HepG2 (cell line): ENCODE data around the gene PMVK. TPM values are rescaled to one million over a fixed set of nuclear protein-coding genes. Genes with fewer than 3 reads are reported as not detected.

Experiments
- CHD2 ChIP-seq: IDR thresholded peaks from 2 replicates; pipeline ENCODE4 v1.6.1; 2011; ENCODE audit warnings: low read depth, low read length, improper control_type of control experiment
- DRAP1 ChIP-seq: IDR thresholded peaks from 2 replicates; pipeline ENCODE4 v1.6.1; 2016; ENCODE audit warnings: missing genetic modification reagents, missing compliant biosample characterization
- KAT7 ChIP-seq: IDR thresholded peaks from 2 replicates; pipeline ENCODE4 v1.6.1; 2018; ENCODE audit warnings: borderline replicate concordance, missing compliant biosample characterization
- NR2F1 ChIP-seq, 2 experiments: fragments of 450-650 bp in 1 of 2; formaldehyde crosslinking in 1 of 2; IDR thresholded peaks; 2 replicates each; pipeline versions ENCODE4 v1.5.0 to v1.6.1; 2016 to 2020; ENCODE audit warnings: mild to moderate bottlenecking in 1 of 2, missing compliant biosample characterization in 1 of 2, missing genetic modification reagents in 1 of 2, moderate library complexity in 1 of 2
- SAP130 ChIP-seq: IDR thresholded peaks from 2 replicates; pipeline ENCODE4 v1.6.1; 2016; ENCODE audit warnings: low read depth
- SNAI1 ChIP-seq: sonication (generic); formaldehyde crosslinking; IDR thresholded peaks from 2 replicates; pipeline ENCODE4 v1.5.0; 2020; ENCODE audit warnings: mild to moderate bottlenecking, missing genetic modification reagents, borderline replicate concordance
- SP2 ChIP-seq: sonication (generic); formaldehyde crosslinking; IDR thresholded peaks from 2 replicates; pipeline ENCODE4 v1.5.1; 2020; ENCODE audit warnings: mild to moderate bottlenecking, missing genetic modification reagents
- TCF7L2 ChIP-seq: IDR thresholded peaks from 2 replicates; pipeline ENCODE4 v1.6.1; 2011; ENCODE audit warnings: mild to moderate bottlenecking, low read depth, low read length, moderate library complexity
- ZBTB40 ChIP-seq, 2 experiments: fragments of 450-650 bp in 1 of 2; sonication (generic) in 1 of 2; formaldehyde crosslinking in 1 of 2; IDR thresholded peaks; 2 replicates each; pipeline versions ENCODE4 v1.6.1 to v1.8.0; 2016 to 2022; ENCODE audit warnings: antibody characterized with exemption in 1 of 2, mild to moderate bottlenecking in 1 of 2, missing genetic modification reagents in 1 of 2
- ZNF232 ChIP-seq: sonication (generic); formaldehyde crosslinking; IDR thresholded peaks from 2 replicates; pipeline ENCODE4 v1.4.0; 2020; ENCODE audit warnings: missing genetic modification reagents, borderline replicate concordance
- ZNF770 ChIP-seq: sonication (generic); formaldehyde crosslinking; IDR thresholded peaks from 2 replicates; pipeline ENCODE4 v1.5.0; 2020; ENCODE audit warnings: mild to moderate bottlenecking, missing genetic modification reagents
- polyA plus RNA-seq, 8 experiments: library from polyadenylated mRNA; depleted of rRNA in 3 of 8; stranded (reverse) in 7 of 8; unstranded in 1 of 8; fragments of >200 nt; fragmentation: Illumina TruSeq in 4 of 8; extraction: Trizol in 4 of 8; gene quantifications; 2 replicates each; pipeline versions ENCODE4 v1.2.1 to v1.2.3, GENCODE V29; 2011 to 2016; ENCODE audit warnings: low read depth in 4 of 8, missing spikeins in 1 of 8, mixed read lengths in 1 of 8; ENCODE audit not compliant: insufficient read depth in 1 of 8
- total RNA-seq, 5 experiments: library from RNA; depleted of rRNA; stranded (reverse); fragments of >200 nt; fragmentation: Illumina TruSeq; extraction: Trizol; gene quantifications; 2 replicates each; pipeline ENCODE4 v1.2.3, GENCODE V29; 2016; ENCODE audit warnings: low read depth in 1 of 5
- TF ChIP-seq, protein P1 (sequence below): sonication (generic); formaldehyde crosslinking; IDR thresholded peaks from 2 replicates; pipeline ENCODE4 v1.5.0; 2020; ENCODE audit warnings: missing genetic modification reagents, mild to moderate bottlenecking, borderline replicate concordance
- TF ChIP-seq, protein P2 (sequence below): sonication (generic); formaldehyde crosslinking; IDR thresholded peaks from 2 replicates; pipeline ENCODE4 v1.4.0; 2020; ENCODE audit warnings: missing genetic modification reagents

The PMVK gene
- total and polyA plus RNA-seq, 2 of the 13 experiments (the other 11 are each of a cell fraction or from before 2014, with no cell fraction given): 3.9 to 12.6 TPM

GRCh38 chr1:154982897-154983648, 46.6 kb upstream of the PMVK start, which contains the start of gene FLAD1 (continued):
- TF ChIP-seq SNAI1 (CRISPR knock-in tag) (no peak), ZBTB40 (IDR thresholded peaks at IDR 0.05) (peak; percentile 73), ZBTB40 (CRISPR knock-in tag; IDR thresholded peaks at IDR 0.05) (no peak), DRAP1 (peak; percentile 42; the same call in 1 of the 2 replicates), TCF7L2 (no peak), ZNF232 (CRISPR knock-in tag) (peak; percentile 42; the same call in 1 of the 2 replicates), CHD2 (peak; percentile 74; the same call in 1 of the 2 replicates), NR2F1 (CRISPR knock-in tag; IDR thresholded peaks at IDR 0.05) (no peak), ZNF770 (CRISPR knock-in tag) (no peak), SAP130 (CRISPR knock-in tag) (peak; percentile 99), SP2 (CRISPR knock-in tag) (peak; percentile 99), KAT7 (0 out of 2 replicates have a peak, but pooled peaks have one; percentile 34)
- TF ChIP-seq, protein P1, sequence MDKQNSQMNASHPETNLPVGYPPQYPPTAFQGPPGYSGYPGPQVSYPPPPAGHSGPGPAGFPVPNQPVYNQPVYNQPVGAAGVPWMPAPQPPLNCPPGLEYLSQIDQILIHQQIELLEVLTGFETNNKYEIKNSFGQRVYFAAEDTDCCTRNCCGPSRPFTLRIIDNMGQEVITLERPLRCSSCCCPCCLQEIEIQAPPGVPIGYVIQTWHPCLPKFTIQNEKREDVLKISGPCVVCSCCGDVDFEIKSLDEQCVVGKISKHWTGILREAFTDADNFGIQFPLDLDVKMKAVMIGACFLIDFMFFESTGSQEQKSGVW (CRISPR knock-in tag): no peak
- TF ChIP-seq, protein P2, sequence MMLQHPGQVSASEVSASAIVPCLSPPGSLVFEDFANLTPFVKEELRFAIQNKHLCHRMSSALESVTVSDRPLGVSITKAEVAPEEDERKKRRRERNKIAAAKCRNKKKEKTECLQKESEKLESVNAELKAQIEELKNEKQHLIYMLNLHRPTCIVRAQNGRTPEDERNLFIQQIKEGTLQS (CRISPR knock-in tag): no peak
